Measurements from ENCODE around the gene AATF. TPM values are rescaled to one million over a fixed set of nuclear protein-coding genes. Genes with fewer than 3 reads are reported as not detected.

Gene AATF
- total RNA-seq, 1 donor from 2014 or later = 28.9 TPM

DNA sequence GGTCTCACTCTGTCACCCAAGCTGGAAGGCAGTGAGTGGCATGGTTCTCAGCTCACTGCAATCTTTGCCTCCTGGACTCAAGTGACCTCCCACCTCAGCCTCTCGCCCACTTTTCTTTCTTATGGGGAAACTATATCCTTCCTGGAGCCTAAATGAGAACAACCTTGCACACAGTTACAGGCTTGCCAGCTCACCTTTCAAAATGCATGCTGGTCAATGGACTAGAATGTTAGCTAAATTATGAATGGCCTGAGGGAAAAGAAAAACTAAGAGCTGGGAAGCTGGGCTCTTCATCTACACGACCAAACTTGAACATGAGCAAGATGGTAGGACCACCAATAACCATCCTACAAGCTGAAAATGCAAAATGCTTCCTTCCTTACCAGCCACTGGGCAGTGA lies 22.1 kb upstream of the AATF start:
- no peak for TF ChIP-seq EZH2 (IDR thresholded peaks at IDR 0.05)
- TF ChIP-seq, protein P1, sequence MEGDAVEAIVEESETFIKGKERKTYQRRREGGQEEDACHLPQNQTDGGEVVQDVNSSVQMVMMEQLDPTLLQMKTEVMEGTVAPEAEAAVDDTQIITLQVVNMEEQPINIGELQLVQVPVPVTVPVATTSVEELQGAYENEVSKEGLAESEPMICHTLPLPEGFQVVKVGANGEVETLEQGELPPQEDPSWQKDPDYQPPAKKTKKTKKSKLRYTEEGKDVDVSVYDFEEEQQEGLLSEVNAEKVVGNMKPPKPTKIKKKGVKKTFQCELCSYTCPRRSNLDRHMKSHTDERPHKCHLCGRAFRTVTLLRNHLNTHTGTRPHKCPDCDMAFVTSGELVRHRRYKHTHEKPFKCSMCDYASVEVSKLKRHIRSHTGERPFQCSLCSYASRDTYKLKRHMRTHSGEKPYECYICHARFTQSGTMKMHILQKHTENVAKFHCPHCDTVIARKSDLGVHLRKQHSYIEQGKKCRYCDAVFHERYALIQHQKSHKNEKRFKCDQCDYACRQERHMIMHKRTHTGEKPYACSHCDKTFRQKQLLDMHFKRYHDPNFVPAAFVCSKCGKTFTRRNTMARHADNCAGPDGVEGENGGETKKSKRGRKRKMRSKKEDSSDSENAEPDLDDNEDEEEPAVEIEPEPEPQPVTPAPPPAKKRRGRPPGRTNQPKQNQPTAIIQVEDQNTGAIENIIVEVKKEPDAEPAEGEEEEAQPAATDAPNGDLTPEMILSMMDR (IDR thresholded peaks at IDR 0.05) = no peak
- H3K27ac ChIP-seq = no peak overlapping the region
- H4K20me1 ChIP-seq (ENCODE audit: low read depth) = peaks cover 23% of the 10 kb centered on the region
- Mint-ChIP-seq H3K36me3 (no peaks in the 10 kb centered on the region), H3K27me3 (ENCODE audit: insufficient read depth, low read depth) (peaks cover 56% of the 10 kb centered on the region), H3K4me3 (no peak overlapping the region), H3K9me3 (no peaks in the 10 kb centered on the region), H3K27ac (no peak overlapping the region), H3K4me1 (peaks cover 21% of the 10 kb centered on the region)
- H3F3A ChIP-seq (ENCODE audit: low read depth) = peaks cover 4% of the 10 kb centered on the region
- H3K4me3 ChIP-seq = no peak overlapping the region
- peaks cover 38% of the 10 kb centered on the region for H3K4me1 ChIP-seq
- no peaks in the 10 kb centered on the region for H3K36me3 ChIP-seq
- no peak overlapping the region for H3K4me2 ChIP-seq
- H3K27me3 ChIP-seq = peaks cover 100% of the 10 kb centered on the region
- no peak overlapping the region for H2AFZ ChIP-seq (replicated peaks)
- no peaks in the 10 kb centered on the region for H3K9me3 ChIP-seq (ENCODE audit: low read depth)
- DNase-seq (ENCODE audit: low spot score) = no peak
- H3K9ac ChIP-seq = no peak overlapping the region
- H3K79me2 ChIP-seq (ENCODE audit: low read depth) = no peaks in the 10 kb centered on the region

DNA sequence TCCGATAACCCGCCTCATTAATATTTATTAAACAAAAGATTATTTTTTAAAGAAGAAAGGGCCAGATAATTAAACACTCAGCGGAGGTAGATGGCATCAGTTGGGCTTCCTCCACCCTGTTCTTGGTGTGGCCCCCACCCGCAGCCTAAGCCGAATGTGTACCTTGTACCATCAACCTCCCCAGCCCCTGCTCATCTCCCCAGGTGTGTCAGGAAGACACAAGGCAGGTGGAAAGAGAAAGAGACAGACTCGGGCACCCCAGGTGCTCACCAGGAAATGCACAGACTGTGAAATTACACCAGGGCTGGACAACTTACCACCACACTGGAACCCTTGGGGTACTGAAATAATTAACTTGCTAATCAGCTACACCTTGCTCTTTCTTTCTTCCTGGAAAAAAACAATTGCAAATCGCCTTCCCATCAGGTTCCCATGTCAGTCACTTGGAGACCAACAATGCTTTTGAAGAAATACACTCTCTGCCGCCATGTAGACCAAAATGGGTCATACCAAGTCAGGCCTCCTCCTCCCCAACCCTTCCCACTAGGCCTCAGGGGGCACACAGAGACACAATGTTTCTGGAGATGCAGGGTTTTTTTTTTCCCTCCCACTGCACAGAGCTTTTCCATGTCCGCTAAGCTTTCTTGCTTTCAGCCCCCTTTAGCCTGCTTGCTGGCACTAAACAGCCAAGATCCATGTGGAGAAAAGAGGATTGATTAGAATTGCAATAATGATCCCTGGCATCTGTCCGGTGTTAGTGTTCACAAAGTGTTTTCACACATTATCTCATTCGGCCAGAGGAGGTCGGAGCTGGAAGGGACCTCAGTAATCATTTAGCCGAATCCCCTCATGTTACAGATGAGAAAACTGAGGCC lies 20.0 kb upstream of the AATF start:
- Histone ChIP-seq H3K36me3 (no peaks in the 10 kb centered on the region), H2AFZ (replicated peaks) (no peak overlapping the region), H3K9me3 (ENCODE audit: low read depth) (no peaks in the 10 kb centered on the region), H3K4me3 (peak overlapping the region; percentile 28), H3K4me2 (peak overlapping the region; percentile 67), H3K79me2 (ENCODE audit: low read depth) (no peaks in the 10 kb centered on the region), H3K27ac (no peak overlapping the region), H4K20me1 (ENCODE audit: low read depth) (peaks cover 35% of the 10 kb centered on the region), H3K4me1 (peaks cover 47% of the 10 kb centered on the region), H3K27me3 (peaks cover 100% of the 10 kb centered on the region), H3F3A (ENCODE audit: low read depth) (no peaks in the 10 kb centered on the region), H3K9ac (no peak overlapping the region)
- H3K4me3 Mint-ChIP-seq = no peak overlapping the region
- H3K27me3 Mint-ChIP-seq (ENCODE audit: insufficient read depth, low read depth) = peaks cover 67% of the 10 kb centered on the region
- TF ChIP-seq EZH2 (IDR thresholded peaks at IDR 0.05) = peak; percentile 16
- TF ChIP-seq EZH2phosphoT487 (IDR thresholded peaks at IDR 0.05) = no peak
- DNase-seq (ENCODE audit: low spot score) = no peak
- H3K27ac Mint-ChIP-seq = no peak overlapping the region
- H3K4me1 Mint-ChIP-seq = peaks cover 26% of the 10 kb centered on the region
- H3K36me3 Mint-ChIP-seq = no peaks in the 10 kb centered on the region
- H3K9me3 Mint-ChIP-seq = no peaks in the 10 kb centered on the region

DNA sequence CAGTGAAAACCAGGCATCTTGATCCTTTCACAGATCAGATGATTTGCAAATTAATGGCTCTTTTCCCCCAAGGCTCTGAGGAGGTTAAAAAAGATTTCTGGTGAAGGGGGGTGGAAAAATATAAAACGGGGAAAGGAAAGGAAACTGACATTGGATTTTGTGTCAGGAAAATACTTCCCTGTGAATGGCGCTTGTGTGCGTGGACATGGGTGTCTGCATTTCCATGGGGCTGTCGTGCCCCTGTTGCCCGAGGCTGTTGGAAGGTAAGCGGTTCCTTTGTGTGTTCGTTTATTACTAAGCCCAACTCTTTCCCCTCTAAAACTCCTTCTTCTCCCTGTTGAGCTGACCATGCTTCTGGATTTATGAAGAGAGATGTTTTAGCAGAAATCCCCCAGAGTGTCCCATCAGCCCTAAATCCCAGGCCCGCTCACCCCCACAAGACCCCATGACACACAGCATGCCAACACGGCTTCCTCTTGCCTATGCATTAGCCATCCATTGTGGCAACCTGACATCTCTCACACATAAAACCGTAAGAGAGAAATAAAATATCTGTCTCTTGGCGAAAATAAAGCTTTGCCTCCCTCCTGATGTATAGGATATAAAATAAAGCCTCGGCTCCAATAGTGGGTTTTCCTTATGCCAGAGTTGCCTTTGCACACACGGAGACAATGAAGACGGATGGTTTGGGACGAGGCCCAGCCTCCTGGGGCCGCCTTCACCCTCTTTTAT lies 18.7 kb upstream of the AATF start:
- no peak overlapping the region for H3K9ac ChIP-seq
- TF ChIP-seq EZH2phosphoT487 (IDR thresholded peaks at IDR 0.05) (no peak), EZH2 (IDR thresholded peaks at IDR 0.05) (no peak)
- TF ChIP-seq, protein P1 (IDR thresholded peaks at IDR 0.05) = no peak
- H3K36me3 ChIP-seq = no peaks in the 10 kb centered on the region
- Mint-ChIP-seq H3K4me1 (peaks cover 32% of the 10 kb centered on the region), H3K4me3 (no peak overlapping the region), H3K9me3 (no peaks in the 10 kb centered on the region), H3K27me3 (ENCODE audit: insufficient read depth, low read depth) (peaks cover 78% of the 10 kb centered on the region), H3K36me3 (no peaks in the 10 kb centered on the region), H3K27ac (peak overlapping the region; percentile 3)
- H3K27ac ChIP-seq = no peak overlapping the region
- peaks cover 58% of the 10 kb centered on the region for H3K4me1 ChIP-seq
- H2AFZ ChIP-seq (replicated peaks) = no peak overlapping the region
- H3K9me3 ChIP-seq (ENCODE audit: low read depth) = no peaks in the 10 kb centered on the region
- H3K27me3 ChIP-seq = peaks cover 100% of the 10 kb centered on the region
- DNase-seq (ENCODE audit: low spot score) = no peak
- H3K79me2 ChIP-seq (ENCODE audit: low read depth) = no peaks in the 10 kb centered on the region
- H3F3A ChIP-seq (ENCODE audit: low read depth) = no peaks in the 10 kb centered on the region
- H3K4me3 ChIP-seq = no peak overlapping the region
- no peak overlapping the region for H3K4me2 ChIP-seq
- H4K20me1 ChIP-seq (ENCODE audit: low read depth) = peaks cover 48% of the 10 kb centered on the region
